Esophagus muscularis mucosa (tissue), 4 donors: ENCODE results near the gene SFR1. TPM values are rescaled to one million over a fixed set of nuclear protein-coding genes. Genes with fewer than 3 reads are reported as not detected.
A peak's percentile ranks its signal among the peaks of the same experiment; 100 is the strongest.

Experiments used
- DNase-seq: peaks from one replicate; pipeline ENCODE4 v3.0.0-alpha.2; 2017; ENCODE audit errors: extremely low spot score
- H3K27ac ChIP-seq, 4 donors: fragments of 200-600 bp; sonication (generic); replicated peaks in 1 of 4; 1 replicate in 3 of 4; 2 replicates in 1 of 4; pipeline ENCODE4 v1.5.1; 2016 to 2019; ENCODE audit warnings: mild to moderate bottlenecking in 1 of 4
- H3K27me3 ChIP-seq, 4 donors: fragments of 200-600 bp; sonication (generic); one replicate each; pipeline versions ENCODE4 v1.5.1 to v1.6.0; 2016 to 2019
- H3K36me3 ChIP-seq, 4 donors: fragments of 200-600 bp; sonication (generic); one replicate each; pipeline ENCODE4 v1.5.1; 2016 to 2019
- H3K4me1 ChIP-seq, 4 donors: fragments of 200-600 bp; sonication (generic); one replicate each; pipeline ENCODE4 v1.5.1; 2016 to 2019
- H3K4me3 ChIP-seq, 4 donors: fragments of 200-600 bp; sonication (generic); 1 replicate in 2 of 4; 2 replicates in 2 of 4; pipeline ENCODE4 v1.5.1; 2016 to 2019; ENCODE audit warnings: mild to moderate bottlenecking in 4 of 4, moderate library complexity in 1 of 4
- H3K9me3 ChIP-seq, 4 donors: fragments of 200-600 bp; sonication (generic); 1 replicate in 3 of 4; 2 replicates in 1 of 4; pipeline ENCODE4 v1.5.1; 2016 to 2019
- EP300 ChIP-seq: sonication (generic); formaldehyde crosslinking; IDR thresholded peaks from one replicate; pipeline ENCODE4 v1.6.1; 2017; ENCODE audit warnings: antibody characterized with exemption
- POLR2A ChIP-seq: fragments of 450-650 bp; IDR thresholded peaks from one replicate; pipeline ENCODE4 v1.6.1; 2017; ENCODE audit warnings: antibody characterized with exemption, moderate library complexity, mild to moderate bottlenecking, low read depth
- POLR2AphosphoS5 ChIP-seq, 2 donors: sonication (generic); formaldehyde crosslinking; IDR thresholded peaks; one replicate each; pipeline ENCODE4 v1.6.1; 2017; ENCODE audit warnings: antibody characterized with exemption in 2 of 2
- WGBS: methylation state at CpG from one replicate; pipeline ENCODE4 v1.1.5; 2018; 5-methylcytosine and 5-hydroxymethylcytosine counted together
- intact Hi-C: fragments of 100-400 bp; cut with DNase I; formaldehyde crosslinking; loops from one replicate; pipeline ENCODE4 v1.15.1; 2023
- total RNA-seq, 4 donors: library from RNA; depleted of rRNA; stranded (reverse); fragments of >200 nt; gene quantifications; one replicate each; pipeline versions ENCODE4 v1.1.0 to v1.2.1, GENCODE V29; 2016
- TF ChIP-seq, protein P1 (sequence below), 3 experiments: fragments of 200-600 bp in 2 of 3; fragments of 450-650 bp in 1 of 3; sonication (generic) in 2 of 3; IDR thresholded peaks; one replicate each; pipeline ENCODE4 v1.5.1; 2017 to 2019; ENCODE audit warnings: antibody characterized with exemption in 3 of 3, mild to moderate bottlenecking in 2 of 3, moderate library complexity in 1 of 3

The SFR1 gene
- total RNA-seq, 4 donors from 2014 or later, result 4.9 to 9.1 (median 7.8) TPM

DNA sequence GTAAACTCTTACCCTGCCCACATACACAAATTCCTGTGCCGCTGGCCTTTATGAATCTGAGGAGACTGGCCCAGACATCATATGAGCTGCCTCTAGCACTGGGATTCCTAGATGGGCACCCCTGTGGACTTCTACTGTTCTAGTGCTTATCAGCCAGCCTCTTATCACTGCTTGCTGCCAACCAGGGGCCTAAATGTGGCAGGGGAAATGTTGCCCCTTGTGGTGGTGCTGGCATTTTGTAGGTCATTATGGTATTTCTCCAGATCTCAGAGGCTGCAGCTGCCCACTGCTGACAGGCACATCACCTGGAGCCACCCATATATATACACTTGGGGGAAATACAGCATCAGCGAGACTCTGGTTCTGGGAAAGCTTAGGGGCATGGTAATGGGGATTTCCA is 5.4 kb downstream of the SFR1 start:
- TF ChIP-seq POLR2AphosphoS5 (IDR thresholded peaks at IDR 0.05) (no peak), POLR2A (no peak), EP300 (no peak)
- TF ChIP-seq, protein P1, sequence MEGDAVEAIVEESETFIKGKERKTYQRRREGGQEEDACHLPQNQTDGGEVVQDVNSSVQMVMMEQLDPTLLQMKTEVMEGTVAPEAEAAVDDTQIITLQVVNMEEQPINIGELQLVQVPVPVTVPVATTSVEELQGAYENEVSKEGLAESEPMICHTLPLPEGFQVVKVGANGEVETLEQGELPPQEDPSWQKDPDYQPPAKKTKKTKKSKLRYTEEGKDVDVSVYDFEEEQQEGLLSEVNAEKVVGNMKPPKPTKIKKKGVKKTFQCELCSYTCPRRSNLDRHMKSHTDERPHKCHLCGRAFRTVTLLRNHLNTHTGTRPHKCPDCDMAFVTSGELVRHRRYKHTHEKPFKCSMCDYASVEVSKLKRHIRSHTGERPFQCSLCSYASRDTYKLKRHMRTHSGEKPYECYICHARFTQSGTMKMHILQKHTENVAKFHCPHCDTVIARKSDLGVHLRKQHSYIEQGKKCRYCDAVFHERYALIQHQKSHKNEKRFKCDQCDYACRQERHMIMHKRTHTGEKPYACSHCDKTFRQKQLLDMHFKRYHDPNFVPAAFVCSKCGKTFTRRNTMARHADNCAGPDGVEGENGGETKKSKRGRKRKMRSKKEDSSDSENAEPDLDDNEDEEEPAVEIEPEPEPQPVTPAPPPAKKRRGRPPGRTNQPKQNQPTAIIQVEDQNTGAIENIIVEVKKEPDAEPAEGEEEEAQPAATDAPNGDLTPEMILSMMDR (IDR thresholded peaks at IDR 0.05), result no peak
- DNase-seq, result no peak
- H3K9me3 ChIP-seq, result no peaks in the 10 kb centered on the region
- no peaks in the 10 kb centered on the region for H3K27me3 ChIP-seq
- H3K4me1 ChIP-seq, result peaks cover 5 to 11% (median 10%) of the 10 kb centered on the region in 4 donors
- H3K36me3 ChIP-seq, result peaks cover 0 to 17% (median 0%) of the 10 kb centered on the region in 4 donors
- intact Hi-C loops, result no loop called here
- H3K27ac ChIP-seq, result no peak overlapping the region
- WGBS, result 86% methylated on average over 2 of the region's 2 CpGs
- no peak overlapping the region for H3K4me3 ChIP-seq

DNA sequence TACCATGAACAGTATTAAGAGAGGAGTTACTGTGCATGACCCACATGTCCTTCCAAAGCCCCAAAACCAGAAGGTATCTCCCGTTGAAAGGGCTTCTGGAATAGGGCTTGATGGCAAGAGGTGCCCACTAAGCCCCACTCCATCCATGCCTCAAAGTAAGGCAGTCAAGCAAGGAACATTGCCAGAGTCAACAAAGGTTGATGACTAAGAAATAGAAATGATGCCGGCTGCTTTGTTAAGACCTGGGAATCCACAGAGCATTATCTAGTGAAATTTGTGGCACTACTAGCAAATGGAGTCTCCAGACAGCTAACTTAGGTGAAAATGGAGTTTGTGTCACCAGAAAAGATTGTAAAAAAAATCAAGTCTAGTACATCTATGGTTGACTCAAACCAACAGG is 6.2 kb downstream of the SFR1 start:
- no peaks in the 10 kb centered on the region for H3K9me3 ChIP-seq
- H3K27ac ChIP-seq, result no peak overlapping the region
- TF ChIP-seq, protein P1 (IDR thresholded peaks at IDR 0.05), result no peak
- TF ChIP-seq POLR2AphosphoS5 (IDR thresholded peaks at IDR 0.05), result no peak
- no peak for TF ChIP-seq POLR2A
- H3K4me3 ChIP-seq, result no peak overlapping the region
- H3K27me3 ChIP-seq, result no peaks in the 10 kb centered on the region
- 65% methylated on average over 2 of the region's 2 CpGs for WGBS
- DNase-seq, result no peak
- intact Hi-C loops, result no loop called here
- H3K36me3 ChIP-seq, result peaks cover 0 to 17% (median 0%) of the 10 kb centered on the region in 4 donors
- H3K4me1 ChIP-seq, result peaks cover 0 to 3% (median 2%) of the 10 kb centered on the region in 4 donors

DNA sequence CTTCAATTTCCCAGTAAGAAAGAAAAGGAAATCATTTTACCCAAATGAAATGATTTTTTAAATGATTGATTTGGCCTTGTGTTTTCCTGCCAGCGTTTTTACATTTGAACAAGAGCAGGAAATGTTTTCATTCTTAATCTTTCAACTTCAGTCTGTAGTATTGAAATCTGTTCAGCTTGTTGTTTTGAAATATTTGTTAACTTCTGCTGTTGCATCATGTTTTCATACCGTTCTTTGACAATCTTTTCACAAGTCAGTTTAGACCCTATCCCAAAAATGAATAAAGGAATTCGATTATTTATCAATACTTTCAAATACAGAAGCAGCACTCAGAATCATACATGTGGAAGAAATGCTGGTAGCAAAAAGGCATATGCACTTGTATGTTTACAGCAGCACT is 8.1 kb downstream of the SFR1 start:
- TF ChIP-seq, protein P1 (IDR thresholded peaks at IDR 0.05), result no peak
- no peak for TF ChIP-seq EP300
- TF ChIP-seq POLR2A, result no peak
- TF ChIP-seq POLR2AphosphoS5 (IDR thresholded peaks at IDR 0.05), result no peak
- intact Hi-C loops, result no loop called here
- H3K27ac ChIP-seq, result no peak overlapping the region
- H3K9me3 ChIP-seq, result no peaks in the 10 kb centered on the region
- 71% methylated on average over 3 of the region's 3 CpGs for whole genome bisulfite sequencing
- no peaks in the 10 kb centered on the region for H3K4me1 ChIP-seq
- H3K4me3 ChIP-seq, result no peak overlapping the region
- H3K36me3 ChIP-seq, result peaks cover 0 to 17% (median 0%) of the 10 kb centered on the region in 4 donors
- no peak for DNase-seq
- no peaks in the 10 kb centered on the region for H3K27me3 ChIP-seq

DNA sequence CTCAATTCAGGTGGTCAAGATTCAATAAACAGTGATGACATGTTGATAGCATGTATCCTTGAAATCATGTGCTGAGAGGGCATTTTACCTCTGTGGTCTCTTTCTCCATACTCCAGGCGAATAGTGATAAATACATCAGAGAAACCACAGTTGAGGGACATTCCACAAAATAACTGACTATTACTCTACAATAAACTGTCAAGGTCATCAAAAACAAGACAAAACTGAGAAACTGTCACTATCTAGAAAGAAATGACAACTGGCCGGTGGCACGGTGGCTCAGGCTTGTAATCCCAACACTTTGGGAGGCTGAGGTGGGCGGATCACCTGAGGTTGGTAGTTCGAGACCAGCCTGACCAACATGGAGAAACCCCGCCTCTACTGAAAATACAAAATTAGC is 16.2 kb downstream of the SFR1 start:
- Histone ChIP-seq H3K36me3 (no peaks in the 10 kb centered on the region), H3K4me1 (no peaks in the 10 kb centered on the region), H3K27ac (no peak overlapping the region), H3K27me3 (no peaks in the 10 kb centered on the region), H3K9me3 (no peaks in the 10 kb centered on the region), H3K4me3 (no peak overlapping the region)
- DNase-seq, result no peak
- intact Hi-C loops, result no loop called here
- TF ChIP-seq EP300 (no peak), POLR2AphosphoS5 (IDR thresholded peaks at IDR 0.05) (no peak), POLR2A (no peak)
- TF ChIP-seq, protein P1 (IDR thresholded peaks at IDR 0.05), result no peak
- WGBS, result 93% methylated on average over 6 of the region's 6 CpGs

DNA sequence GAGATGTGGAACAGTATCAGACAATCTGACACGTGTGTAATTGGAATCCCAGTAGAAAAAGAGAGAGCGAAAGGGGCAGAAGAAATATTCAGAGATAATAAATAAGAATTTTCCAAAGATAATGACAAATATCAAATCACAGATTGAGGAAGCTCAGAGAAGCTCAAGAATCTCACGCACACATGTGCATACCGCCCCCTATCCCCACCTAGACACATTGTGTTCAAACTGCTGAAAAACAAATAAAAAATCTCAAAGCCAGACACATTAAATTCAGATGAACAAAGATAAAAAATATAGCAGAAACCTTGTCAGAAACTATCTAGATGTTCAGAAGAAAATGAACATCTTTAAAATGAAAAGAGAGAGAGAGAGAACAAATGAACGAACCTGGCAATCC is 17.2 kb downstream of the SFR1 start:
- Histone ChIP-seq H3K9me3 (no peaks in the 10 kb centered on the region), H3K4me3 (no peak overlapping the region), H3K36me3 (no peaks in the 10 kb centered on the region), H3K4me1 (no peaks in the 10 kb centered on the region), H3K27me3 (no peaks in the 10 kb centered on the region), H3K27ac (no peak overlapping the region)
- intact Hi-C loops, result no loop called here
- no peak for DNase-seq
- WGBS, result 68% methylated on average over 5 of the region's 5 CpGs
- no peak for TF ChIP-seq POLR2AphosphoS5 (IDR thresholded peaks at IDR 0.05)
- TF ChIP-seq POLR2A, result no peak
- TF ChIP-seq, protein P1 (IDR thresholded peaks at IDR 0.05), result peak in 2 of 3 experiments; percentile 9 to 20
- no peak for TF ChIP-seq EP300
